Ishikawa (cell line): ENCODE results near the gene PSME2.

Source experiments
- CEBPB ChIP-seq: IDR thresholded peaks from 2 replicates; pipeline ENCODE4 v1.6.1; 2012
- EGR1 ChIP-seq: IDR thresholded peaks from 2 replicates; pipeline ENCODE4 v1.6.1; 2012
- EP300 ChIP-seq: IDR thresholded peaks from 2 replicates; pipeline ENCODE4 v1.6.1; 2012; ENCODE audit warnings: borderline replicate concordance
- RAD21 ChIP-seq: IDR thresholded peaks from 2 replicates; pipeline ENCODE4 v1.6.1; 2012; ENCODE audit warnings: low read depth
- TCF12 ChIP-seq: IDR thresholded peaks from 2 replicates; pipeline ENCODE4 v1.6.1; 2012; ENCODE audit warnings: low read depth
- TEAD4 ChIP-seq: IDR thresholded peaks from 2 replicates; pipeline ENCODE4 v1.6.1; 2012
- YY1 ChIP-seq: IDR thresholded peaks from 2 replicates; pipeline ENCODE4 v1.6.1; 2012; ENCODE audit warnings: low read depth
- TF ChIP-seq, protein P1 (sequence below): IDR thresholded peaks from 2 replicates; pipeline ENCODE4 v1.6.1; 2012; ENCODE audit warnings: low read depth, mild to moderate bottlenecking
- TF ChIP-seq, protein P2 (sequence below): IDR thresholded peaks from 2 replicates; pipeline ENCODE4 v1.6.1; 2012

DNA sequence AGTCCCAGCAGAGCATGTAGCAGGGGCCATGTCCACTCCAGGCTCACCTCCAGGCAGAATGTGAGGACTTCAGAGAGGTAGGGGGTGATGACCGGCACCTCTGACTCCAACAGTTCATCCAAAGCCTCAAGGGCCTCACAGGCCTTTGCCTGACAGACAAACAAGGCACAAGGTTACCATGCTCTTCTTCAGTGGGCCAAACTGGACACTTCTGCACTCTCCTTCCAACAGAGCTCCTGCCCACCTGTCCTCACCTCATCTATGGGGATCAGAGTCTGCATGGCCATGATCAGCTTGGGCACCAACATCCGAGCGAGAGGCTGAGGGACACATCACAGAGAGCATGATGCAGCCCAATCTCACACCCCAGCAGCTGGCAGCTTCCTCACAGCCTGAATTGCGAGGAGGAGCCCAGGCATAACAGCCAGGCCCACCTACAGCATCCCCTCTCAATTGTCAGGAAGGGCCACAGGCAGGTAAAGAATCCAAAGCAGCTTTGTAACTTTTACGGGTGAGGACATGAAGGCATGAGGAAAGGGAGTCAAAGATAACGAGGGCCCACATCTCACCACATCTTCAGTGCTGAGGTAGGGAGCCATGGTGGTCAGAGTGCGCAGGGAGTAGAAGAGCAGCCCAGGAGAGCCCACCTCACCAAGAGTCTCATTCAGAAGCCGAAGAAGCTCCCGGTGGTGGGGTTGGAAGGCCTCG, 40.6 kb upstream of the PSME2 start:
- TF ChIP-seq RAD21 (no peak), EP300 (no peak), TEAD4 (no peak), TCF12 (no peak), EGR1 (no peak), YY1 (no peak), CEBPB (no peak)
- TF ChIP-seq, protein P1, sequence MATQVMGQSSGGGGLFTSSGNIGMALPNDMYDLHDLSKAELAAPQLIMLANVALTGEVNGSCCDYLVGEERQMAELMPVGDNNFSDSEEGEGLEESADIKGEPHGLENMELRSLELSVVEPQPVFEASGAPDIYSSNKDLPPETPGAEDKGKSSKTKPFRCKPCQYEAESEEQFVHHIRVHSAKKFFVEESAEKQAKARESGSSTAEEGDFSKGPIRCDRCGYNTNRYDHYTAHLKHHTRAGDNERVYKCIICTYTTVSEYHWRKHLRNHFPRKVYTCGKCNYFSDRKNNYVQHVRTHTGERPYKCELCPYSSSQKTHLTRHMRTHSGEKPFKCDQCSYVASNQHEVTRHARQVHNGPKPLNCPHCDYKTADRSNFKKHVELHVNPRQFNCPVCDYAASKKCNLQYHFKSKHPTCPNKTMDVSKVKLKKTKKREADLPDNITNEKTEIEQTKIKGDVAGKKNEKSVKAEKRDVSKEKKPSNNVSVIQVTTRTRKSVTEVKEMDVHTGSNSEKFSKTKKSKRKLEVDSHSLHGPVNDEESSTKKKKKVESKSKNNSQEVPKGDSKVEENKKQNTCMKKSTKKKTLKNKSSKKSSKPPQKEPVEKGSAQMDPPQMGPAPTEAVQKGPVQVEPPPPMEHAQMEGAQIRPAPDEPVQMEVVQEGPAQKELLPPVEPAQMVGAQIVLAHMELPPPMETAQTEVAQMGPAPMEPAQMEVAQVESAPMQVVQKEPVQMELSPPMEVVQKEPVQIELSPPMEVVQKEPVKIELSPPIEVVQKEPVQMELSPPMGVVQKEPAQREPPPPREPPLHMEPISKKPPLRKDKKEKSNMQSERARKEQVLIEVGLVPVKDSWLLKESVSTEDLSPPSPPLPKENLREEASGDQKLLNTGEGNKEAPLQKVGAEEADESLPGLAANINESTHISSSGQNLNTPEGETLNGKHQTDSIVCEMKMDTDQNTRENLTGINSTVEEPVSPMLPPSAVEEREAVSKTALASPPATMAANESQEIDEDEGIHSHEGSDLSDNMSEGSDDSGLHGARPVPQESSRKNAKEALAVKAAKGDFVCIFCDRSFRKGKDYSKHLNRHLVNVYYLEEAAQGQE = no peak
- TF ChIP-seq, protein P2, sequence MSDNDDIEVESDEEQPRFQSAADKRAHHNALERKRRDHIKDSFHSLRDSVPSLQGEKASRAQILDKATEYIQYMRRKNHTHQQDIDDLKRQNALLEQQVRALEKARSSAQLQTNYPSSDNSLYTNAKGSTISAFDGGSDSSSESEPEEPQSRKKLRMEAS = no peak
